Fibroblast of mammary gland (primary cell): ENCODE measurements around the gene SLC25A26.

Experiments used
- DNase-seq: peaks from one replicate; pipeline ENCODE4 v3.0.0-alpha.2; 2010; ENCODE audit warnings: low read depth
- H3K4me3 ChIP-seq: 2 replicates; pipeline ENCODE4 v1.5.1; 2011; ENCODE audit warnings: low read depth, mild to moderate bottlenecking, low read length, moderate library complexity; ENCODE audit not compliant: control insufficient read depth
- TF ChIP-seq, protein P1 (sequence below): conservative IDR thresholded peaks from 2 replicates; pipeline ENCODE4 v1.5.1; 2011; ENCODE audit warnings: low read depth, low read length, inconsistent platforms; ENCODE audit not compliant: control insufficient read depth, insufficient read depth

The SLC25A26 gene

DNA sequence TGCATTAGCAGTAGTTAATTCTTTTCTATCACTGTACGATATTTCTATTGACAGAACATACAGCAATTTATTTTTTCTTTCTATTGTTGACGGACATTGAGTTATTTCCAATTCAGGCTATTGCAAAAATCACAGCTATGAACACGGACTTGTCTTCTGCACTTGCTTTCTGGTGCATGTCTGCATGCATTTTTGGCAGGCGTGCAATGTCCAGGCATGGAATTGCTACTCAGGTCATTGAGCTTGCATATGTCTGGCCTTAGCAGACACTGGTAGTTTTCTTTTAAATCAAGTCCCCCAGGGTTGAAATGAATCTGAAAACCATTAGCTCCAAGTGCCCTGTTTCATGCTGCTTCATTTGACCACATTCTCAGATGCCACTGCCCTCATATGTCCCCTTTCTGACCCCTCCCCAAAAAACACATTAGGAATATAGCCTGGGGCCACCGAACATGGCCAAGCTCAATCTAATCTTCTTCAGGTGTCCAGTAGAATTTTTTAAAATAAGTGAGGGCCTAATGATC is 207.2 kb downstream of the SLC25A26 start:
- no peak overlapping the region for H3K4me3 ChIP-seq

More for the DNA sequence above, 207.2 kb downstream of the SLC25A26 start:
- TF ChIP-seq, protein P1, sequence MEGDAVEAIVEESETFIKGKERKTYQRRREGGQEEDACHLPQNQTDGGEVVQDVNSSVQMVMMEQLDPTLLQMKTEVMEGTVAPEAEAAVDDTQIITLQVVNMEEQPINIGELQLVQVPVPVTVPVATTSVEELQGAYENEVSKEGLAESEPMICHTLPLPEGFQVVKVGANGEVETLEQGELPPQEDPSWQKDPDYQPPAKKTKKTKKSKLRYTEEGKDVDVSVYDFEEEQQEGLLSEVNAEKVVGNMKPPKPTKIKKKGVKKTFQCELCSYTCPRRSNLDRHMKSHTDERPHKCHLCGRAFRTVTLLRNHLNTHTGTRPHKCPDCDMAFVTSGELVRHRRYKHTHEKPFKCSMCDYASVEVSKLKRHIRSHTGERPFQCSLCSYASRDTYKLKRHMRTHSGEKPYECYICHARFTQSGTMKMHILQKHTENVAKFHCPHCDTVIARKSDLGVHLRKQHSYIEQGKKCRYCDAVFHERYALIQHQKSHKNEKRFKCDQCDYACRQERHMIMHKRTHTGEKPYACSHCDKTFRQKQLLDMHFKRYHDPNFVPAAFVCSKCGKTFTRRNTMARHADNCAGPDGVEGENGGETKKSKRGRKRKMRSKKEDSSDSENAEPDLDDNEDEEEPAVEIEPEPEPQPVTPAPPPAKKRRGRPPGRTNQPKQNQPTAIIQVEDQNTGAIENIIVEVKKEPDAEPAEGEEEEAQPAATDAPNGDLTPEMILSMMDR, result no peak
- DNase-seq, result no peak
